ENCODE results near the gene ST6GAL1. TPM values are rescaled to one million over a fixed set of nuclear protein-coding genes. Genes with fewer than 3 reads are reported as not detected.
A peak's percentile ranks its signal among the peaks of the same experiment; 100 is the strongest.

ST6GAL1 gene
- total and polyA plus RNA-seq, 2 of the 8 experiments (the other 6 are each of a cell fraction or from before 2014, with no cell fraction given): 62.8 to 80.9 TPM

- WGBS, 2 experiments (ENCODE audit: extremely low coverage in 1 of 2, insufficient coverage in 1 of 2, insufficient read length in 1 of 2, insufficient replicate concordance in 2 of 2, low coverage in 1 of 2, low lambda C conversion rate in 2 of 2, missing lambda C conversion rate in 1 of 2): 83% methylated on average over 7 of the region's 7 CpGs; no CpG with 5 or more reads in 1 of the 2 experiments
- Histone ChIP-seq H3K27ac (ENCODE audit: low read depth, low read length) (no peak overlapping the region), H4K20me1 (replicated peaks in 1 of 2; ENCODE audit: control insufficient read depth in 1 of 2, insufficient read depth in 2 of 2, low read length in 2 of 2) (peaks cover 2 to 7% of the 10 kb centered on the region in 2 experiments), H3K4me2 (ENCODE audit: insufficient read depth in 1 of 2, low read depth in 2 of 2, low read length in 2 of 2) (no peak overlapping the region), H4K8ac (ENCODE audit: extremely low read depth, insufficient read depth, low read length) (no peak overlapping the region), H4K5ac (ENCODE audit: insufficient read length, low read depth, low read length) (no peak overlapping the region), H3K4me1 (replicated peaks in 1 of 4; ENCODE audit: control insufficient read depth in 3 of 4, insufficient read depth in 4 of 4, low read length in 3 of 4) (peaks cover 0 to 3% (median 1%) of the 10 kb centered on the region in 4 experiments; a peak in 6 of 7 replicates), H4K91ac (replicated peaks; ENCODE audit: insufficient read length, low read length) (no peak overlapping the region), H2BK120ac (replicated peaks; ENCODE audit: low read depth, low read length) (no peak overlapping the region), H2BK12ac (ENCODE audit: low read depth, low read length) (no peak overlapping the region), H3K56ac (replicated peaks; ENCODE audit: insufficient read length, low read depth, low read length) (no peak overlapping the region), H3K9ac (replicated peaks in 1 of 4; ENCODE audit: extremely low read depth in 1 of 4, low read depth in 3 of 4, low read length in 3 of 4) (no peak overlapping the region; a peak in 1 of 7 replicates), H3K79me1 (ENCODE audit: low read depth, low read length) (peaks cover 9% of the 10 kb centered on the region; the same call in 1 of the 2 replicates), H2BK5ac (ENCODE audit: low read depth, low read length) (no peak overlapping the region), H2AFZ (ENCODE audit: low read length) (no peak overlapping the region), H3K36me3 (ENCODE audit: control insufficient read depth in 2 of 4, insufficient read depth in 4 of 4, low read length in 3 of 4) (peaks cover 0 to 5% (median 1%) of the 10 kb centered on the region in 4 experiments; a peak in 3 of 8 replicates), H2AK5ac (ENCODE audit: low read depth, low read length) (no peak overlapping the region), H3K18ac (ENCODE audit: extremely low read depth, low read length) (no peak overlapping the region), H3K23ac (ENCODE audit: insufficient read length) (no peak overlapping the region), H3K14ac (ENCODE audit: insufficient read length) (no peak overlapping the region), H2BK20ac (ENCODE audit: low read length) (no peak overlapping the region), H3K9me3 (ENCODE audit: insufficient read depth in 2 of 2, low read depth in 1 of 2, low read length in 1 of 2) (no peaks in the 10 kb centered on the region), H3K79me2 (ENCODE audit: control insufficient read depth in 1 of 2, insufficient read depth in 2 of 2, low read length in 2 of 2) (peaks cover 0 to 19% of the 10 kb centered on the region in 2 experiments; a peak in 3 of 4 replicates), H3K4ac (replicated peaks; ENCODE audit: insufficient read length, low read depth, low read length) (no peak overlapping the region), H2BK15ac (ENCODE audit: low read length) (no peak overlapping the region), H3K4me3 (ENCODE audit: extremely low read depth in 1 of 4, insufficient read depth in 2 of 4, low read depth in 3 of 4, low read length in 4 of 4) (no peak overlapping the region), H3K27me3 (replicated peaks in 1 of 4; ENCODE audit: control insufficient read depth in 3 of 4, extremely low read depth in 1 of 4, insufficient read depth in 3 of 4, low read length in 3 of 4) (no peaks in the 10 kb centered on the region), H3K23me2 (ENCODE audit: low read depth, low read length) (no peaks in the 10 kb centered on the region)
- TF ChIP-seq SIN3A (conservative IDR thresholded peaks at IDR 0.05 in 1 of 2, IDR thresholded peaks at IDR 0.05 in 1 of 2; ENCODE audit: low read depth in 1 of 2, low read length in 2 of 2) (no peak), CHD1 (IDR thresholded peaks at IDR 0.05; ENCODE audit: low read depth, low read length) (no peak)
- FAIRE-seq (no peak), DNase-seq (ENCODE audit: low read depth in 1 of 2, low spot score in 2 of 2) (peak in 1 of 2 experiments; percentile 44)
- CTCF ChIA-PET (ENCODE audit: partially characterized antibody): interaction anchor here (0.7 to 1.5 kb wide), 3 partner anchors 9 to 111 kb away, joined by 3 to 4 read pairs (median 3); no protein-coding TSS in a partner anchor
- POLR2A ChIA-PET (ENCODE audit: partially characterized antibody): interaction anchor here (1.3 kb wide), 1 partner anchor 13 kb away, joined by 4 read pairs; no protein-coding TSS in a partner anchor
Measured at GRCh38 chr3:187012609-187013051, 82.3 kb downstream of the ST6GAL1 start.

All from H1 (cell line).